Measurements from ENCODE around the gene MT1A. TPM values are rescaled to one million over a fixed set of nuclear protein-coding genes. Genes with fewer than 3 reads are reported as not detected.

The MT1A gene
- total and polyA plus RNA-seq, 9 donors: 1.3 to 61.0 (median 7.4) TPM; not detected in 1

DNA sequence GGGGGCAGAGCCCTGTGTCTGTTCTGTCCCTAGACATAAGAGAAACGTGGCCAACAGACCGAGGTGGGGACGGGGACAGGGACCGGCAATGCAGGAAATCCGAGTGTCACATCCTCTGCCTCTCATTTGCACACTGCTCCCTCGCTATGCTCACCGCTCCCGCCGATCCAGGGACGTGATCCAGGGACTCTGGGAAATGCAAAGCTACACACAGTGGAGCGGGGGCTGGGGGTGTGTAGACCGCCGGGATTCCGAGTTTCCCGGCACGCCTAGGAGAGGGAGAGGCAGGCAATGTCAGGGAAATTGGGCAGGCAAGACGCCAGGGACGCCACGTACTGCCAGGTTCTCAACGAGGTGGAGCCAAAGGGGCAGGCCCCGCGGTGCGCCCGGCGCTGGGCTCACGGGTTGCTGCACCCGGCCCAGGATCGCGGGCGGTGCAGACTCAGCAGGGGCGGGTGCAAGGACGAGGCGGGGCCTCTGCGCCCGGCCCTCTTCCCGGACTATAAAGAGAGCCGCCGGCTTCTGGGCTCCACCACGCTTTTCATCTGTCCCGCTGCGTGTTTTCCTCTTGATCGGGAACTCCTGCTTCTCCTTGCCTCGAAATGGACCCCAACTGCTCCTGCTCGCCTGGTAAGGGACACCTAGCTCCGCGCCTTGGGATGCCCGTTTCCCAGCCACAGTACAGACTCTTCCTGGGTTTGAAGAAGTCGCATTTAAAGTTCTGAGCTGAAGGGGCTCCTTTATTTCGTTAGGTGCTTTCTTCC is 43.7 kb downstream of the MT1A start, which contains the start of gene MT1X:
Gene MT1X, plus strand, starts transcription at position 532 of the 764 bp plus-strand sequence. Its CDS starts 71 bp downstream, at position 603.
- Histone ChIP-seq H3K4me1 (ENCODE audit: insufficient read depth) (peaks cover 14% of the 10 kb centered on the region), H3K9me3 (no peaks in the 10 kb centered on the region), H3K36me3 (no peaks in the 10 kb centered on the region), H3K4me3 (peak within 1 kb of the TSS; percentile 35), H3K27ac (peak within 1 kb of the TSS in 1 of 2 donors; percentile 37), H3K27me3 (no peaks in the 10 kb centered on the region)
- WGBS, 3 donors: 1 to 2% (median 1%) methylated on average over 33 to 49 of the region's 49 CpGs
- TF ChIP-seq EP300 (IDR thresholded peaks at IDR 0.05): peak; percentile 97
- TF ChIP-seq, protein P1, sequence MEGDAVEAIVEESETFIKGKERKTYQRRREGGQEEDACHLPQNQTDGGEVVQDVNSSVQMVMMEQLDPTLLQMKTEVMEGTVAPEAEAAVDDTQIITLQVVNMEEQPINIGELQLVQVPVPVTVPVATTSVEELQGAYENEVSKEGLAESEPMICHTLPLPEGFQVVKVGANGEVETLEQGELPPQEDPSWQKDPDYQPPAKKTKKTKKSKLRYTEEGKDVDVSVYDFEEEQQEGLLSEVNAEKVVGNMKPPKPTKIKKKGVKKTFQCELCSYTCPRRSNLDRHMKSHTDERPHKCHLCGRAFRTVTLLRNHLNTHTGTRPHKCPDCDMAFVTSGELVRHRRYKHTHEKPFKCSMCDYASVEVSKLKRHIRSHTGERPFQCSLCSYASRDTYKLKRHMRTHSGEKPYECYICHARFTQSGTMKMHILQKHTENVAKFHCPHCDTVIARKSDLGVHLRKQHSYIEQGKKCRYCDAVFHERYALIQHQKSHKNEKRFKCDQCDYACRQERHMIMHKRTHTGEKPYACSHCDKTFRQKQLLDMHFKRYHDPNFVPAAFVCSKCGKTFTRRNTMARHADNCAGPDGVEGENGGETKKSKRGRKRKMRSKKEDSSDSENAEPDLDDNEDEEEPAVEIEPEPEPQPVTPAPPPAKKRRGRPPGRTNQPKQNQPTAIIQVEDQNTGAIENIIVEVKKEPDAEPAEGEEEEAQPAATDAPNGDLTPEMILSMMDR (IDR thresholded peaks at IDR 0.05): no peak
- TF ChIP-seq POLR2A (IDR thresholded peaks at IDR 0.05): peak; percentile 90
- intact Hi-C loops (cut with DNase I): loop anchor here in 2 of 4 donors (1.0 to 10.0 kb wide), 2 partner anchors 74 to 97 kb away; partner anchors contain the start of genes MT2A (in 1 of the 2) and MT3 (in 1 of the 2)
- DNase-seq: peak; percentile 89 to 99 (median 91)

DNA sequence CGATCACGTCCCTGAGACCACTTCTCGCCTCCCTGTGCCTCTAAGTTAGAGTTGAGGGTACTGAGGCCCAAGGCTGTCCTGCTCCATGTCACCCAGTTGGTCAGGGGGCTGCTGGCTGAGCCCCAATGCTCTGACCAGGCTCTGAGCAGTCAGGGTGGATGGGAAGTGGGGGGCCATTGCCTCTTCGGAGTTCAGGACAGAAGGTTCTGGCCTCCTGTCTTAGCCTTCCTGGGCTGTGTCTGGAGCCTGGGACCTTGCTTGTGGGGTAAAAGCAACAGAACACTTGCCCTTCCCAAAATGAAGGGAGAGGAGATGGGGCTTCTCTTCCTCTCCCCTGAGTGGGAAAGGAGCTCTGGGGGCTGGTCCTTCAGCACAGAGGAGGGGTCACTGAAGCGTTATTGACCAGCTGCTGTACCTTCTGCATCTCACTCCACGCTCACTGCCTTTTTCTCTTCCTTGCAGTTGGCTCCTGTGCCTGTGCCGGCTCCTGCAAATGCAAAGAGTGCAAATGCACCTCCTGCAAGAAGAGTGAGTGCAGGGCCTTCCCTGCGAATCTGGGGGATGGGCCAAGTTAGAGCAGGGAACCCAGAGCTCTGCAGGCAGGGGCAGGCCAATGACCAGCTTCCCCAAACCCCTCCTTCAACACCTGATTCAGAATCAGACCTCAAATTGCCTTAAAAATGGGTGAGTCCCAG is 44.4 kb downstream of the MT1A start:
- DNase-seq: peak in 3 of 5 donors; percentile 17 to 52 (median 30)
- 20 to 29% (median 25%) methylated on average over 8 of the region's 8 CpGs for WGBS, 3 donors
- no peaks in the 10 kb centered on the region for H3K9me3 ChIP-seq
- TF ChIP-seq, protein P1 (IDR thresholded peaks at IDR 0.05): no peak
- TF ChIP-seq EP300 (IDR thresholded peaks at IDR 0.05) (no peak), POLR2A (IDR thresholded peaks at IDR 0.05) (no peak)
- H3K27me3 ChIP-seq: no peaks in the 10 kb centered on the region
- intact Hi-C loops (cut with DNase I): loop anchor here in 2 of 4 donors (1.0 to 10.0 kb wide), 2 partner anchors 75 to 98 kb away; partner anchors contain the start of genes MT2A (in 1 of the 2) and MT3 (in 1 of the 2)
- H3K27ac ChIP-seq: peak overlapping the region in 1 of 2 donors; percentile 37
- peaks cover 14% of the 10 kb centered on the region for H3K4me1 ChIP-seq (ENCODE audit: insufficient read depth)
- peak overlapping the region; percentile 35 for H3K4me3 ChIP-seq
- H3K36me3 ChIP-seq: no peaks in the 10 kb centered on the region

DNA sequence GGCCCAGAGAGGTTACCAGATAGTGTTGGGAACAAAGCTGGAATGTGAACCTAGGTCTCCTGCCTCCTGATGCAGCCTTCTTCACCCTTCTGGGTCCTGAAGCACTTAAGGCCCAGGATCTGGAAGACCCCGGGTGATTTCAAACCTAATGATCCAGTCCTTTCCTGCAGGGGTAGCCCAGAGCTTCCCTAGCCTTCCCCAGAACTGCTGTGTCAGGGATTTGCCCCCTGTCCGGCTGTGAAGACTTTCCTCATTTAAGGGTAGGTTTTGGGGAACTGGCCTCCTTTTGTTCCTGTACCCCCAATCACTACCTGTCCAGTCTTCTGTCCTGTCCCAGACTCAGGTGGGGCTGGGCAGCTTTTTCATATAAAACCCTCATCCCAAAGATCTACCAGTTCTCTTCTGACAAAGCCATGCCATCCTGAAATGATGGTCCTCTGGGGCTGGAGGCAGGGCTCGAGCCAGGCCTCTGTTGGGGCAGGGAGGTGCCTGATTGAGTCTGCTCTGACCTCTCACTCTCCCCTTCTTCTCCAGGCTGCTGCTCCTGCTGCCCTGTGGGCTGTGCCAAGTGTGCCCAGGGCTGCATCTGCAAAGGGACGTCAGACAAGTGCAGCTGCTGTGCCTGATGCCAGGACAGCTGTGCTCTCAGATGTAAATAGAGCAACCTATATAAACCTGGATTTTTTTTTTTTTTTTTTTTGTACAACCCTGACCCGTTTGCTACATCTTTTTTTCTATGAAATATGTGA is 45.1 kb downstream of the MT1A start:
- H3K36me3 ChIP-seq: no peaks in the 10 kb centered on the region
- WGBS, 3 donors: 75 to 86% (median 77%) methylated on average over 5 of the region's 5 CpGs
- no peaks in the 10 kb centered on the region for H3K9me3 ChIP-seq
- TF ChIP-seq POLR2A (IDR thresholded peaks at IDR 0.05): no peak
- TF ChIP-seq, protein P1 (IDR thresholded peaks at IDR 0.05): no peak
- no peak for TF ChIP-seq EP300 (IDR thresholded peaks at IDR 0.05)
- no peak for DNase-seq
- intact Hi-C loops (cut with DNase I): loop anchor here in 1 of 4 donors (10.0 kb wide), 1 partner anchor 99 kb away; the partner anchor contains the start of gene MT3
- H3K27ac ChIP-seq: no peak overlapping the region
- H3K4me1 ChIP-seq (ENCODE audit: insufficient read depth): peaks cover 14% of the 10 kb centered on the region
- peak overlapping the region; percentile 35 for H3K4me3 ChIP-seq
- no peaks in the 10 kb centered on the region for H3K27me3 ChIP-seq

Measured in ovary (tissue), 9 donors.